ENCODE results near the gene CADM4. TPM values are rescaled to one million over a fixed set of nuclear protein-coding genes. Genes with fewer than 3 reads are reported as not detected.

The CADM4 gene
- total and polyA plus RNA-seq, 2 donors (not counting 1 experiment from before 2014, with no cell fraction given), result 0.21 to 0.42 TPM

- Mint-ChIP-seq H3K27ac (peak overlapping the region; percentile 59), H3K9me3 (ENCODE audit: insufficient read depth) (no peaks in the 10 kb centered on the region), H3K27me3 (no peaks in the 10 kb centered on the region), H3K4me1 (peaks cover 41% of the 10 kb centered on the region), H3K4me3 (peak overlapping the region; percentile 35)
- Histone ChIP-seq H3K9ac (ENCODE audit: low read length) (no peak overlapping the region), H3K9me3 (ENCODE audit: control extremely low read depth in 1 of 3, control insufficient read depth in 2 of 3, insufficient read depth in 1 of 3, low read length in 2 of 3) (no peaks in the 10 kb centered on the region), H3K4me3 (ENCODE audit: control extremely low read depth in 1 of 5, extremely low read depth in 1 of 5, insufficient read depth in 1 of 5, low read depth in 2 of 5, low read length in 4 of 5) (no peak overlapping the region), H3K79me2 (ENCODE audit: control insufficient read depth, insufficient read depth, low read length) (peaks cover 16% of the 10 kb centered on the region), H4K20me1 (ENCODE audit: control insufficient read depth, insufficient read depth, low read length, poor library complexity, severe bottlenecking) (no peaks in the 10 kb centered on the region), H3K27me3 (replicated peaks in 1 of 4; ENCODE audit: control extremely low read depth in 1 of 4, control insufficient read depth in 3 of 4, insufficient read depth in 4 of 4, low read length in 3 of 4) (no peaks in the 10 kb centered on the region), H3K36me3 (replicated peaks in 1 of 2; ENCODE audit: control extremely low read depth in 1 of 2, control insufficient read depth in 1 of 2, extremely low read depth in 1 of 2, insufficient read depth in 2 of 2, low read length in 1 of 2) (no peaks in the 10 kb centered on the region), H3K4me2 (replicated peaks; ENCODE audit: low read depth, low read length, poor library complexity, severe bottlenecking) (no peak overlapping the region), H2AFZ (ENCODE audit: insufficient read depth, low read depth, low read length, poor library complexity, severe bottlenecking) (no peak overlapping the region), H3K4me1 (ENCODE audit: control insufficient read depth in 2 of 2, insufficient read depth in 2 of 2, low read length in 2 of 2) (peaks cover 23 to 62% of the 10 kb centered on the region in 2 donors), H3K27ac (ENCODE audit: low read length in 2 of 2) (no peak overlapping the region)
- TF ChIP-seq CTCF (IDR thresholded peaks at IDR 0.05), result no peak
- TF ChIP-seq EZH2 (IDR thresholded peaks at IDR 0.05; ENCODE audit: borderline replicate concordance, insufficient read depth, low read depth, low read length, poor library complexity, severe bottlenecking), result no peak
- ATAC-seq (ENCODE audit: low read depth), result no peak
- no peak for DNase-seq
- CTCF ChIA-PET, result interaction anchor here (1.5 kb wide), 1 partner anchor 16 kb away, joined by 6 read pairs; no protein-coding TSS in a partner anchor
- intact Hi-C loops (cut with micrococcal nuclease), result no loop called here
- POLR2A ChIA-PET, result interaction anchor here (0.7 kb wide), 1 partner anchor 10 kb away, joined by 4 read pairs; no protein-coding TSS in a partner anchor
- WGBS (ENCODE audit: insufficient coverage), result 100% methylated on average over 3 of the region's 3 CpGs
Measured at GRCh38 chr19:43578787-43579186, 60.9 kb downstream of the CADM4 start.
